ENCODE measurements around the gene INPP5D. TPM values are rescaled to one million over a fixed set of nuclear protein-coding genes. Genes with fewer than 3 reads are reported as not detected.

INPP5D gene
- total and polyA plus RNA-seq, 2 of the 8 experiments (the other 6 are each of a cell fraction or from before 2014, with no cell fraction given), result 4.5 to 7.1 TPM

GRCh38 chr2:233198026-233198425 is 137.9 kb downstream of the INPP5D start:
- H2BK12ac ChIP-seq (ENCODE audit: low read depth, low read length), result no peak overlapping the region
- FAIRE-seq (no peak), DNase-seq (ENCODE audit: low read depth in 1 of 2, low spot score in 2 of 2) (no peak)
- H3K79me1 ChIP-seq (ENCODE audit: low read depth, low read length), result no peaks in the 10 kb centered on the region
- ChIA-PET CTCF (ENCODE audit: partially characterized antibody) (interaction anchor here (0.7 kb wide), 1 partner anchor 219 kb away, joined by 3 read pairs; no protein-coding TSS in a partner anchor), POLR2A (ENCODE audit: partially characterized antibody) (no interaction called here)
- H3K56ac ChIP-seq (replicated peaks; ENCODE audit: insufficient read length, low read depth, low read length), result no peak overlapping the region
- no peaks in the 10 kb centered on the region; a peak in 1 of 7 replicates for H3K27me3 ChIP-seq (replicated peaks in 1 of 4; ENCODE audit: control insufficient read depth in 3 of 4, extremely low read depth in 1 of 4, insufficient read depth in 3 of 4, low read length in 3 of 4)
- no peak overlapping the region for H4K8ac ChIP-seq (ENCODE audit: extremely low read depth, insufficient read depth, low read length)
- H2AFZ ChIP-seq (ENCODE audit: low read length), result no peak overlapping the region
- H3K79me2 ChIP-seq (ENCODE audit: control insufficient read depth in 1 of 2, insufficient read depth in 2 of 2, low read length in 2 of 2), result no peaks in the 10 kb centered on the region
- no peak overlapping the region for H3K9ac ChIP-seq (replicated peaks in 1 of 4; ENCODE audit: extremely low read depth in 1 of 4, low read depth in 3 of 4, low read length in 3 of 4)
- no peaks in the 10 kb centered on the region for H3K23me2 ChIP-seq (ENCODE audit: low read depth, low read length)
- H2BK20ac ChIP-seq (ENCODE audit: low read length), result no peak overlapping the region
- no peak overlapping the region for H3K4ac ChIP-seq (replicated peaks; ENCODE audit: insufficient read length, low read depth, low read length)
- TF ChIP-seq SIRT6 (IDR thresholded peaks at IDR 0.05; ENCODE audit: low read length) (no peak), CREB1 (IDR thresholded peaks at IDR 0.05) (no peak), NRF1 (IDR thresholded peaks at IDR 0.05; ENCODE audit: low read depth, low read length) (no peak), KDM5A (IDR thresholded peaks at IDR 0.05; ENCODE audit: low read length) (no peak), TCF12 (IDR thresholded peaks at IDR 0.05; ENCODE audit: low read depth, low read length) (no peak)
- TF ChIP-seq, protein P1, sequence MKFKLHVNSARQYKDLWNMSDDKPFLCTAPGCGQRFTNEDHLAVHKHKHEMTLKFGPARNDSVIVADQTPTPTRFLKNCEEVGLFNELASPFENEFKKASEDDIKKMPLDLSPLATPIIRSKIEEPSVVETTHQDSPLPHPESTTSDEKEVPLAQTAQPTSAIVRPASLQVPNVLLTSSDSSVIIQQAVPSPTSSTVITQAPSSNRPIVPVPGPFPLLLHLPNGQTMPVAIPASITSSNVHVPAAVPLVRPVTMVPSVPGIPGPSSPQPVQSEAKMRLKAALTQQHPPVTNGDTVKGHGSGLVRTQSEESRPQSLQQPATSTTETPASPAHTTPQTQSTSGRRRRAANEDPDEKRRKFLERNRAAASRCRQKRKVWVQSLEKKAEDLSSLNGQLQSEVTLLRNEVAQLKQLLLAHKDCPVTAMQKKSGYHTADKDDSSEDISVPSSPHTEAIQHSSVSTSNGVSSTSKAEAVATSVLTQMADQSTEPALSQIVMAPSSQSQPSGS (IDR thresholded peaks at IDR 0.05; ENCODE audit: low read length), result no peak
- H3K4me1 ChIP-seq (replicated peaks in 1 of 4; ENCODE audit: control insufficient read depth in 3 of 4, insufficient read depth in 4 of 4, low read length in 3 of 4), result peaks cover 0 to 6% (median under 1%) of the 10 kb centered on the region in 4 experiments; a peak in 4 of 7 replicates
- H3K14ac ChIP-seq (ENCODE audit: insufficient read length), result no peak overlapping the region
- 80% methylated on average over 11 of the region's 12 CpGs; no CpG with 5 or more reads in 1 of the 2 experiments for WGBS, 2 experiments (ENCODE audit: extremely low coverage in 1 of 2, insufficient coverage in 1 of 2, insufficient read length in 1 of 2, insufficient replicate concordance in 2 of 2, low coverage in 1 of 2, low lambda C conversion rate in 2 of 2, missing lambda C conversion rate in 1 of 2)
- H3K27ac ChIP-seq (ENCODE audit: low read depth, low read length), result no peak overlapping the region
- H3K23ac ChIP-seq (ENCODE audit: insufficient read length), result no peak overlapping the region
- no peak overlapping the region for H2BK120ac ChIP-seq (replicated peaks; ENCODE audit: low read depth, low read length)
- H2AK5ac ChIP-seq (ENCODE audit: low read depth, low read length), result no peak overlapping the region
- no peaks in the 10 kb centered on the region for H4K20me1 ChIP-seq (replicated peaks in 1 of 2; ENCODE audit: control insufficient read depth in 1 of 2, insufficient read depth in 2 of 2, low read length in 2 of 2)
- no peak overlapping the region for H2BK15ac ChIP-seq (ENCODE audit: low read length)
- no peak overlapping the region for H3K4me3 ChIP-seq (ENCODE audit: extremely low read depth in 1 of 4, insufficient read depth in 2 of 4, low read depth in 3 of 4, low read length in 4 of 4)
- no peak overlapping the region for H4K91ac ChIP-seq (replicated peaks; ENCODE audit: insufficient read length, low read length)
- H2BK5ac ChIP-seq (ENCODE audit: low read depth, low read length), result no peak overlapping the region
- H3K36me3 ChIP-seq (ENCODE audit: control insufficient read depth in 2 of 4, insufficient read depth in 4 of 4, low read length in 3 of 4), result no peaks in the 10 kb centered on the region
- no peak overlapping the region for H3K18ac ChIP-seq (ENCODE audit: extremely low read depth, low read length)
- H3K4me2 ChIP-seq (ENCODE audit: insufficient read depth in 1 of 2, low read depth in 2 of 2, low read length in 2 of 2), result no peak overlapping the region
- no peak overlapping the region for H4K5ac ChIP-seq (ENCODE audit: insufficient read length, low read depth, low read length)
- H3K9me3 ChIP-seq (ENCODE audit: insufficient read depth in 2 of 2, low read depth in 1 of 2, low read length in 1 of 2), result peaks cover 0 to 2% of the 10 kb centered on the region in 2 experiments; a peak in 2 of 4 replicates

Measured in H1 (cell line).